HepG2 (cell line): ENCODE results near the gene TEKT5. TPM values are rescaled to one million over a fixed set of nuclear protein-coding genes. Genes with fewer than 3 reads are reported as not detected.
A peak's percentile ranks its signal among the peaks of the same experiment; 100 is the strongest.

Experiments used
- EZH2 ChIP-seq: conservative IDR thresholded peaks from 2 replicates; pipeline ENCODE4 v1.6.1; 2012; ENCODE audit warnings: mild to moderate bottlenecking, low read depth, low read length, moderate library complexity
- IKZF1 ChIP-seq: fragments of 450-650 bp; IDR thresholded peaks from 2 replicates; pipeline ENCODE4 v1.7.1; 2016
- KAT8 ChIP-seq: IDR thresholded peaks from 2 replicates; pipeline ENCODE4 v1.6.1; 2016; ENCODE audit warnings: missing genetic modification reagents, missing compliant biosample characterization
- KDM5B ChIP-seq: sonication (generic); formaldehyde crosslinking; IDR thresholded peaks from 2 replicates; pipeline ENCODE4 v1.4.0; 2020; ENCODE audit warnings: missing genetic modification reagents, mild to moderate bottlenecking, borderline replicate concordance
- RELA ChIP-seq: sonication (generic); formaldehyde crosslinking; IDR thresholded peaks from 2 replicates; pipeline ENCODE4 v1.4.0; 2020; ENCODE audit warnings: missing genetic modification reagents
- SALL1 ChIP-seq: sonication (generic); formaldehyde crosslinking; IDR thresholded peaks from 2 replicates; pipeline ENCODE4 v1.8.0; 2022; ENCODE audit warnings: mild to moderate bottlenecking, missing genetic modification reagents
- TERF1 ChIP-seq: sonication (generic); formaldehyde crosslinking; IDR thresholded peaks from 2 replicates; pipeline ENCODE4 v1.8.0; 2022; ENCODE audit warnings: mild to moderate bottlenecking, missing genetic modification reagents, moderate library complexity
- ZBTB37 ChIP-seq: sonication (generic); formaldehyde crosslinking; IDR thresholded peaks from 2 replicates; pipeline ENCODE4 v1.4.0; 2020; ENCODE audit warnings: mild to moderate bottlenecking, missing genetic modification reagents
- ZNF253 ChIP-seq: sonication (generic); formaldehyde crosslinking; IDR thresholded peaks from 2 replicates; pipeline ENCODE4 v1.8.0; 2022; ENCODE audit warnings: mild to moderate bottlenecking, missing genetic modification reagents, borderline replicate concordance
- ZNF383 ChIP-seq: sonication (generic); formaldehyde crosslinking; IDR thresholded peaks from 2 replicates; pipeline ENCODE4 v1.4.0; 2020; ENCODE audit warnings: missing genetic modification reagents, mild to moderate bottlenecking, borderline replicate concordance
- ZNF451 ChIP-seq: sonication (generic); formaldehyde crosslinking; IDR thresholded peaks from 2 replicates; pipeline ENCODE4 v1.5.0; 2020; ENCODE audit warnings: mild to moderate bottlenecking, missing genetic modification reagents
- ZNF639 ChIP-seq: conservative IDR thresholded peaks from 2 replicates; pipeline ENCODE4 v1.6.1; 2018; ENCODE audit warnings: missing genetic modification reagents
- ZNF766 ChIP-seq: sonication (generic); formaldehyde crosslinking; IDR thresholded peaks from 2 replicates; pipeline ENCODE4 v1.5.0; 2020; ENCODE audit warnings: missing genetic modification reagents, borderline replicate concordance
- ZXDC ChIP-seq: sonication (generic); formaldehyde crosslinking; IDR thresholded peaks from 2 replicates; pipeline ENCODE4 v1.5.0; 2020; ENCODE audit warnings: mild to moderate bottlenecking, missing genetic modification reagents
- ZZZ3 ChIP-seq: sonication (generic); formaldehyde crosslinking; IDR thresholded peaks from 2 replicates; pipeline ENCODE4 v1.4.0; 2020; ENCODE audit warnings: missing genetic modification reagents, mild to moderate bottlenecking, borderline replicate concordance
- polyA plus RNA-seq, 8 experiments: library from polyadenylated mRNA; depleted of rRNA in 3 of 8; stranded (reverse) in 7 of 8; unstranded in 1 of 8; fragments of >200 nt; fragmentation: Illumina TruSeq in 4 of 8; extraction: Trizol in 4 of 8; gene quantifications; 2 replicates each; pipeline versions ENCODE4 v1.2.1 to v1.2.3, GENCODE V29; 2011 to 2016; ENCODE audit warnings: low read depth in 4 of 8, missing spikeins in 1 of 8, mixed read lengths in 1 of 8; ENCODE audit not compliant: insufficient read depth in 1 of 8
- total RNA-seq, 5 experiments: library from RNA; depleted of rRNA; stranded (reverse); fragments of >200 nt; fragmentation: Illumina TruSeq; extraction: Trizol; gene quantifications; 2 replicates each; pipeline ENCODE4 v1.2.3, GENCODE V29; 2016; ENCODE audit warnings: low read depth in 1 of 5
- TF ChIP-seq, protein P1 (sequence below): sonication (generic); formaldehyde crosslinking; IDR thresholded peaks from 2 replicates; pipeline ENCODE4 v1.5.0; 2020; ENCODE audit warnings: mild to moderate bottlenecking, missing genetic modification reagents, borderline replicate concordance

Gene TEKT5
- total and polyA plus RNA-seq, 2 of the 13 experiments (the other 11 are each of a cell fraction or from before 2014, with no cell fraction given), result 0.16 TPM; not detected in 1

- TF ChIP-seq ZXDC (CRISPR knock-in tag) (no peak), RELA (CRISPR knock-in tag) (0 out of 2 replicates have a peak, but pooled peaks have one; percentile 29), IKZF1 (no peak), ZNF639 (CRISPR knock-in tag) (no peak; the same call in 1 of the 2 replicates), ZZZ3 (0 out of 2 replicates have a peak, but pooled peaks have one; percentile 62), ZBTB37 (CRISPR knock-in tag) (no peak), ZNF451 (CRISPR knock-in tag) (no peak; the same call in none of the 2 replicates), ZNF253 (no peak), ZNF766 (no peak), SALL1 (CRISPR knock-in tag) (peak; percentile 97), KAT8 (CRISPR knock-in tag) (peak; percentile 60), EZH2 (no peak), TERF1 (CRISPR knock-in tag) (no peak), KDM5B (peak; percentile 85; the same call in 1 of the 2 replicates), ZNF383 (CRISPR knock-in tag) (0 out of 2 replicates have a peak, but pooled peaks have one; percentile 68)
- TF ChIP-seq, protein P1, sequence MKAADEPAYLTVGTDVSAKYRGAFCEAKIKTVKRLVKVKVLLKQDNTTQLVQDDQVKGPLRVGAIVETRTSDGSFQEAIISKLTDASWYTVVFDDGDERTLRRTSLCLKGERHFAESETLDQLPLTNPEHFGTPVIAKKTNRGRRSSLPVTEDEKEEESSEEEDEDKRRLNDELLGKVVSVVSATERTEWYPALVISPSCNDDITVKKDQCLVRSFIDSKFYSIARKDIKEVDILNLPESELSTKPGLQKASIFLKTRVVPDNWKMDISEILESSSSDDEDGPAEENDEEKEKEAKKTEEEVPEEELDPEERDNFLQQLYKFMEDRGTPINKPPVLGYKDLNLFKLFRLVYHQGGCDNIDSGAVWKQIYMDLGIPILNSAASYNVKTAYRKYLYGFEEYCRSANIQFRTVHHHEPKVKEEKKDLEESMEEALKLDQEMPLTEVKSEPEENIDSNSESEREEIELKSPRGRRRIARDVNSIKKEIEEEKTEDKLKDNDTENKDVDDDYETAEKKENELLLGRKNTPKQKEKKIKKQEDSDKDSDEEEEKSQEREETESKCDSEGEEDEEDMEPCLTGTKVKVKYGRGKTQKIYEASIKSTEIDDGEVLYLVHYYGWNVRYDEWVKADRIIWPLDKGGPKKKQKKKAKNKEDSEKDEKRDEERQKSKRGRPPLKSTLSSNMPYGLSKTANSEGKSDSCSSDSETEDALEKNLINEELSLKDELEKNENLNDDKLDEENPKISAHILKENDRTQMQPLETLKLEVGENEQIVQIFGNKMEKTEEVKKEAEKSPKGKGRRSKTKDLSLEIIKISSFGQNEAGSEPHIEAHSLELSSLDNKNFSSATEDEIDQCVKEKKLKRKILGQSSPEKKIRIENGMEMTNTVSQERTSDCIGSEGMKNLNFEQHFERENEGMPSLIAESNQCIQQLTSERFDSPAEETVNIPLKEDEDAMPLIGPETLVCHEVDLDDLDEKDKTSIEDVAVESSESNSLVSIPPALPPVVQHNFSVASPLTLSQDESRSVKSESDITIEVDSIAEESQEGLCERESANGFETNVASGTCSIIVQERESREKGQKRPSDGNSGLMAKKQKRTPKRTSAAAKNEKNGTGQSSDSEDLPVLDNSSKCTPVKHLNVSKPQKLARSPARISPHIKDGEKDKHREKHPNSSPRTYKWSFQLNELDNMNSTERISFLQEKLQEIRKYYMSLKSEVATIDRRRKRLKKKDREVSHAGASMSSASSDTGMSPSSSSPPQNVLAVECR, result peak; percentile 85
These were observed 77.7 kb downstream of the TEKT5 start (continued) for GRCh38 chr16:10616756-10617640.
